NAMALWA (cell line): ENCODE measurements around the gene DNAH14.
"Not testable (repeated sequence)": the region's sequence is repeated elsewhere in the genome, so short reads cannot be mapped to it uniquely, and the experiment has no call there.

Experiments used
- DNase-seq: peaks from one replicate; pipeline ENCODE4 v3.0.0-alpha.2; 2015; ENCODE audit warnings: low spot score

Gene DNAH14

DNA sequence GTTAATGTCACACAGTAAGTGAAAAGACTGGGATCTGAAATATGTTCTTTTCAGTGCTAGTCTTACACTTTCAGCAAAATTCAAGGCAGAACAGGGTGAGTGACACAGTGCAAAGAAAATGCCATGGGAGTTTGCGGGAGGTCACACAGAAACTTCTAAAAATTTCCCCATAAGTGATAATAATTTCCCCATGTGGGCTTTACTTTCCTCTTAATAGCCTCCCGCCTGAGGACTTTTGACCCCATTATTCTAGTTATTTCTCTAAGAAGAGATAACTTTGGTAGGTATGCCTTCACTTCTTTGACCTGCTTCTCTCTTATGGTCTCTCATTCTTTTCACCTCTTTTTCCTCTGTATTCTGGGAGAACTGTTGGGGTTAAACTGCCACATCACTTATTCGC lies 8.1 kb upstream of the DNAH14 start:
- no peak for DNase-seq

DNA sequence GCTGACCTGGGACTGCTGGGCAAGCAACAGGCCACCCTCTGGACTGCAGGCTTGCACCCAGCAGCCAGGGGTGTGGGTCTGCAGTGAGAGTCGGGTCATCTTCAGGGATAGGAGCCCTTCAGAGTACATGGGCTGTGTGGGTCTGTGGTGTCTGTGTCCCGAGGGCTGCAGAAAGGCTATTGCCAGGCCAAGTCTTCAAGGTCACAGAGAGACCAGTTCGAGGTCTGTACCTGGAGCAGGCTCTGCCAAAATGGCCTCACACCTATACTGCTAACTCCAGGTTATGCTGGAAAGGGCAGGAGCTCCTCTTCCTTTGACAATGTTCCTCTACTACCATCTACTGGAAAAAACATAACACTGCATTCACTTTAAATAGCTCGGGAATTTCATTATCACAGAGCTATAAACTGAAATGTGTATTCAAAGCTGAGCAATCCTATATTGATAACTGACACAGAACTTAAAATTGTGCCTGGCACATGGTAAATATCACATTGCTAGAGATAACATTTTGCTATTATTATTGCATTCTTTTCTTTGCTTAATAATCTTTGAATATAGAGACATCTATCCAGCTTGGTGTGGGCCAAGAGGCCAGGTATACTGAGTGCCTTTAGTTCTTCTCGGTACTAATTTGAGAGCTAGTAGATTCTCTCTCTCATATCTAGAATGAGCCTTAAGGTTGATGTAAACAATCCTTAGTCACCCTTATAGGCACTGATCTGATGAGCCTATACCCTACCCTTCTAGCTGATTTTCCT lies 6.9 kb upstream of the DNAH14 start:
- DNase-seq, result peak; percentile 39

- no peak for DNase-seq
These were observed 5.7 kb upstream of the DNAH14 start for GRCh38 chr1:224923726-224924125.

- DNase-seq, result not testable (repeated sequence)
These were observed 1.8 kb upstream of the DNAH14 start for GRCh38 chr1:224927631-224928030.

- DNase-seq, result no peak
These were observed 569 bp upstream of the DNAH14 start for GRCh38 chr1:224928906-224929305.

DNA sequence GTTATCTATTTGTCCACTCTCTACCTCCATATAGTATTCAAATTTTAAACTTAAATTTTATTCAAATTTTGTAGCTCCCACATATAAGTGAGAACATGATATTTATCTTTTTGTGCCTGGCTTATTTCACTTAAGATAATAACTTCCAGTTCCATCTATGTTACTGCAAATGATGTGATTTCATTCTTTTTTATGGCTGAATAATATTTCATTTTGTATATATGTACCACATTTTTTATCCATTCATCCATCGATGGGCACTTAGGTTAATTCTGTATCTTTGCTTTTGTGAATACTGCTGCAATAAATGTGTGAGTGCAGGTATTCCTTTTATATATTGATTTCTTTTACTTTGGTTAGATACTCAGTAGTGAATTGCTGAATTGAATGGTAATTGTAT lies 2.1 kb downstream of the DNAH14 start:
- DNase-seq, result no peak

- no peak for DNase-seq
These were observed 3.3 kb downstream of the DNAH14 start for GRCh38 chr1:224932607-224933249.

- DNase-seq, result no peak
These were observed 4.1 kb downstream of the DNAH14 start for GRCh38 chr1:224933584-224933983.

GRCh38 chr1:224938652-224939051 lies 9.2 kb downstream of the DNAH14 start:
- DNase-seq, result no peak

GRCh38 chr1:224939844-224940425 lies 10.5 kb downstream of the DNAH14 start:
- DNase-seq, result no peak

DNA sequence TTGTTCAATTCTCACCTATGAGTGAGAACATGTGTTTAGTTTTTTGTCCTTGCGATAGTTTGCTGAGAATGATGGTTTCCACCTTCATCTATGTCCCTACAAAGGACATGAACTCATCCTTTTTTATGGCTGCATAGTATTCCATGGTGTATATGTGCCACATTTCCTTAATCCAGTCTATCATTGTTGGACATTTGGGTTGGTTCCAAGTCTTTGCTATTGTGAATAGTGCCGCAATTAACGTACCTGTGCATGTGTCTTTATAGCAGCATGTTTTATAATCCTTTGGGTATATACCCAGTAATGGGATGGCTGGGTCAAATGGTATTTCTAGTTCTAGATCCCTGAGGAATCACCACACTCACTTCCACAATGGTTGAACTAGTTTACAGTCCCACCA lies 11.3 kb downstream of the DNAH14 start:
- DNase-seq, result not testable (repeated sequence)

DNA sequence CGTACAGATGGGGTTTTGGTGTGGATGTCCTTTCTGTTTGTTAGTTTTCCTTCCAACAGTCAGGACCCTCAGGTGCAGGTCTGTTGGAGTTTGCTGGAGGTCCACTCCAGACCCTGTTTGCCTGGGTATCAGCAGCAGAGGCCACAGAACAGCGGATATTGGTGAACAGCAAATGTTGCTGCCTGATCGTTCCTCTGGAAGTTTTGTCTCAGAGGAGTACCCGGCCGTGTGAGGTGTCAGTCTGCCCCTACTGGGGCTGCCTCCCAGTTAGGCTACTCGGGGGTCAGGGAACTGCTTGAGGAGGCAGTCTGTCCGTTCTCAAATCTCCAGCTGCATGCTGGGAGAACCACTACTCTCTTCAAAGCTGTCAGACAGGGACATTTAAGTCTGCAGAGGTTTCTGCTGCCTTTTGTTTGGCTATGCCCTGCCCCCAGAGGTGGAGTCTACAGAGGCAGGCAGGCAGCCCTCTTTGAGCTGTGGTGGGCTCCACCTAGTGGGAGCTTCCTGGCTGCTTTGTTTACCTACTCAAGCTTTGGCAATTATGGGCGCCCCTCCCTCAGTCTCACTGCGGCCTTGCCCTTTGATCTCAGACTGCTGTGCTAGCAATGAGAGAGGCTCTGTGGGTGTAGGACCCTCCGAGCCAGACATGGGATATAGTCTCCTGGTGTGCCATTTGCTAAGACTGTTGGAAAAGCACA lies 16.3 kb downstream of the DNAH14 start:
- peak; percentile 14 for DNase-seq

DNA sequence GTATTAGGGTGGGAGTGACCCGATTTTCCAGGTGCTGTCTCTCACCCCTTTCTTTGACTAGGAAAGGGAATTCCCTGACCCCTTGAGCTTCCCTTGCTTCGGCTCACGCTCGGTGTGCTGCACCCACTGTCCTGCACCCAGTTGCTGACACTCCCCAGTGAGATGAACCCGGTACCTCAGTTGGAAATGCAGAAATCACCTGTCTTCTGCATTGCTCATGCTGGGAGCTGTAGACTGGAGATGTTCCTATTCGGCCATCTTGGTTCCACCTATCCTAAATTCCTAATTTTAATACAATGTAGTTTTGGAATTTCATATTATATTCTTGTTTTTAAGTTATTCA lies 16.8 kb downstream of the DNAH14 start:
- not testable (repeated sequence) for DNase-seq

DNA sequence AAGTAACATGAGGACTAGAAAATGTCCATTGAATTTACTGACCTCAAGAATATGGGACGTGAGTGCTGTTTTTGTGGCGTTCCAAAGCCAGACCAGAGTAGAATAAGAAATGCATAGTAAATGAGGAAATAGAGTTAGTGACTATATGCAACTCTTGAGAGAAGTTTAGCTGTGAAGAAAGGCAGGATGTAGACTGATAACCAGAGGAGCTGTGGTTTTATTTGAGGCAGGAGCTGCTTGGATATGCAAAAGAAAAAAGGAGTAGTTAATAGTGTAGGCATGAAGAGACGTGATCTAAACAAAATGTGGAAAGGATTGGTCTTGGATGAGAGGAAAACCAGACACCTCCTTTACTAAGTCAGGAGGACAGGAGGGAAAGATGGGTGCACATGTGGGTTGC lies 28.2 kb downstream of the DNAH14 start:
- DNase-seq, result no peak

- no peak for DNase-seq
These were observed 29.0 kb downstream of the DNAH14 start for GRCh38 chr1:224958490-224958889.

DNA sequence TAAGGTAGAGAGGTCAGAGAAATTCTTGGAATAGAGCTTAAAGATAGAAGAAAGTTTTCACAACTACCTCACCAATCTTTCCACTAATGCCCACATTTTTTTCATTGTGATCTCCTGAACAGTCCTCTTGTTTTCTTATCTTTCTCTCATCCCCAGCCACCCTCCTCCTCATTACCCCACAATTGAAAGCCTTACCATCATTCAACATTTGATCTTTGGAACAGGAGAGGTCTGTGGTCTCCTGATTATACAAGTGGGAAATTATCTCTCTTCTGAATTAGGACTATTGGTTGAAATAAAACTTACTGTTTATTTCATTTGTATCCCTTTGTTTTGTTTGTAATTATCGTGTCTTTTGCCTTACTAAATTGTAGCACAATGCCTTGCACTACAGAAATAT lies 29.6 kb downstream of the DNAH14 start:
- no peak for DNase-seq

DNA sequence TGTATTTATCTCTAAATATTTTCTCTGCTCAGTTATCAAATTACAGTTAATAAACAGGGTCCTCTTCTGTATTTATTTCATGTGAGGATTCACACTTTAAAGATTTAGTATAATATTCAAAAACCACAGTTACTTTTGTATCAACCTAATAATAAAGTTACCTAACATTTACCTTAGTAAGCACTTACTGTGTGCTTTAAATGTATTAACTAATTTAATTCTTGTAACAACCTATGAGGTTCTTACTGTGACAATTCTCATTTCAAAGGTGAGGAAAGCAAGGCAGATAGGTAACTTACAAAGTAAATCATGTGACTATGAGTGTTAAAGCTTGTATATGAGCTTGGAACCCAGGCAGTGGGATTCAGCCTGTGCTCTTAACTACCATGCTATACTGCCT lies 30.2 kb downstream of the DNAH14 start:
- DNase-seq, result no peak

DNA sequence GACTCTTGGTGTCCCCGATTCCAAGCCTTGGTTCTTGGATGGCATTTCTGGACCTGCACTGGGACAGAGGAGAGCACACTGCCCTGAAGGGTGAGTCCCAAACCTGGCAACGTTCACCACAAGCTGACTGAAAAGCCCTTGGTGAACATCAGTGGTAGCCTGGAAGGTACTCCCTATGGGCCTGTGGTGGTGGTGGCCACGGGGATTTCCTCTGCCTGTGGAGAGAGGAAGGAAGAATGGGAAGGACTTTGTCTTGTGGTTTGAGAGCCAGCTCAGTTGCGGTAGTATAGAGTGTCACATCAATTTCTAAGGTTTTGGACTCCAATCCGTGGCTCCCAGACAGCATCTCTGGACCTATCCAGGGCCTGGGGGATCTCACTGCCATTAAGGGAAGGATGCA lies 50.7 kb downstream of the DNAH14 start:
- no peak for DNase-seq

DNA sequence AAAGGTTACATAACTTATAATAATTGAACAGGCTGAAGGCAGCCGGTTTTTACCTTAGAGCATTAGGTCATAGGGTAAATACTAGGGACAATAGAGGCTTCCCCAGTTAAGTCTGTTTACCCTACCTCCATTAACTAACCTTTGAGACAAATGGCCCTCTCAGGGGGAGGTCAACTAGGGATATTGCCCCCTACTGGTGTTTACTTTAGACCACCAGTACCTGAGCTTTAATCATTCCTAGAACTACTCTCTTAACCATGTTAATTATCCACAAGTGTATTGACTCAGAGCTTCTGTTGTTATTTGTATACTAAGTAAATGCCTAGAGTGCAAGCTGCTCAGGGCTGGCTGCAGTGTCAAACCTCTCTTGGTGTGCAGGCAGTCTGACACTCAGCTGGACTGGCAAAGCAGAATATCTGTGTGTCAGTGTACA lies 52.5 kb downstream of the DNAH14 start:
- DNase-seq, result not testable (repeated sequence)

DNA sequence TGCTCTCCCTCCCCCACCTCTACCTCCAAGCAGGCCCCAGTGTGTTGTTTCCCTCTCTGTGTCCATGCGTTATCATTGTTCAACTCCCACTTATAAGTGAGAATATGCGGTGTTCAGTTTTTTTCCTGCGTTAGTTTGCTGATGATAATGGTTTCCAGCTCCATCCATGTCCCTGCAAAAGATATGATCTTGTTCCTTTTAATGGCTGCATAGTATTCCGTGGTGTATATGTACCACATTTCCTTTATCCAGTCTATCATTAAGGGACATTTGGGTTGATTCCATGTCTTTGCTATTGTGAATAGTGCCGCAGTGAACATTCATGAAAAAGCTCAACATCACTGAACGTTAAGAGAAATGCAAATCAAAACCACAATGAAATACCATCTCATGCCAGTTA lies 58.6 kb downstream of the DNAH14 start:
- no peak for DNase-seq

DNA sequence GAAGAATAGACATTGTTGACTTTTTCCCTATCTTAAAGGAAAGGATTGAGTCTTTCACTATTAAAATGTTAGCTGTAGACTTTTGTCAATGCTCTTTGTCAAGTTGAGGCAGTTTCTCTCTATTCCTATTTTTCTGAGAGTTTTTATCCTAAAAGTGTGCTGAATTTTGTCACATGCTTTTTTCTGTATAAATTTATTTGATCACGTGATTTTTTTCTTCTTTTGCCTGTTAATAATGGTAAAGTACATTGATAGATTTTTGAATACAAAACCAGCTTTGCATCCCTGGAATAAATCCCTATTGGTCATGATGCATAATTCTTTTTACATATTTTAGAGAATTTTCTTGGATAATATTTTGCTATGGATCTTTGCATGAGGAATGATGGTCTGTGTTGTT lies 60.1 kb downstream of the DNAH14 start:
- no peak for DNase-seq

- not testable (repeated sequence) for DNase-seq
These were observed 62.1 kb downstream of the DNAH14 start for GRCh38 chr1:224991550-224991949.

DNA sequence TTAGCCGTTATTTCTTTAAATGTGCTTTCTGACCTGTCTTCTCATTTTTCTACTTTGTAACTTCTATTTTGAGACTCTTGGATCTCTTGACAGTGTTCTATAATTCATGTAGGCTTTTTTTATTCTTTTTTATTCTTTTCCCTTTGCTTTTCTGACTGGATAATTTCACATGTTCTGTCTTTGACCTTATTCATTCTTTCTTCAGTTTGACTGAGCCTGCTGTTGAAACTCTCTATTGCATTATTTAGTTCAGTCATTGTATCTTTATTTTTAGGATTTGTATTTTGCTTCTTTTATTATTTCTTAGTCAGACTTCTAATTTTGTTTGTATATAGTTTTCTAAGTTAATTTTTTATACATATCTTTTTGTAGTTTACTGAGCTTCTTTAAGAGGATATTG lies 66.1 kb downstream of the DNAH14 start:
- DNase-seq, result no peak
